Motor neuron (in vitro differentiated cells): ENCODE data around the gene ATG5. TPM values are rescaled to one million over a fixed set of nuclear protein-coding genes. Genes with fewer than 3 reads are reported as not detected.
A peak's percentile ranks its signal among the peaks of the same experiment; 100 is the strongest.

Source experiments
- ATAC-seq, 8 experiments: fragments of 200-7000 bp; cut with Tn5 transposase; replicated peaks in 6 of 8; 2 replicates each; pipeline ENCODE4 v1.8.0; 2021; ENCODE audit warnings: mild to moderate bottlenecking in 8 of 8, moderate library complexity in 8 of 8
- H3K27ac ChIP-seq, 2 donors: fragments of 250-450 bp; sonication (Bioruptor Pico); 2 replicates each; pipeline ENCODE4 v1.9.0; 2021; ENCODE audit warnings: antibody characterized with exemption in 2 of 2, mild to moderate bottlenecking in 2 of 2, moderate library complexity in 1 of 2
- H3K4me1 ChIP-seq, 2 donors: fragments of 250-450 bp; sonication (Bioruptor Pico); replicated peaks in 1 of 2; 2 replicates each; pipeline ENCODE4 v1.6.1; 2021; ENCODE audit warnings: antibody characterized with exemption in 2 of 2, mild to moderate bottlenecking in 2 of 2, moderate library complexity in 1 of 2
- H3K4me3 ChIP-seq, 5 donors: fragments of 250-450 bp; sonication (Bioruptor Pico); 2 replicates each; pipeline ENCODE4 v1.9.0; 2021; ENCODE audit warnings: antibody characterized with exemption in 5 of 5, mild to moderate bottlenecking in 5 of 5, moderate library complexity in 4 of 5
- WGBS, 10 experiments: fragments of 450-650 bp; shearing (Covaris generic); methylation state at CpG; one replicate each; pipeline ENCODE4 v1.0.0; 2022; 5-methylcytosine and 5-hydroxymethylcytosine counted together
- in situ Hi-C, 9 experiments: fragments of 400-800 bp; cut with MboI; loops; one replicate each; pipeline ENCODE4 v1.15.0; 2021; ENCODE audit warnings: low sequenced_read_pairs in 9 of 9, low pct_unique_long_range_greater_than_20kb in 2 of 9; ENCODE audit not compliant: unreplicated experiment in 9 of 9
- total RNA-seq, 8 experiments: library from RNA; unstranded; fragments of 300-600 nt; gene quantifications; 2 replicates each; pipeline versions ENCODE4 v1.2.3 to v1.2.4, GENCODE V29; 2022

The ATG5 gene
- total RNA-seq, 8 experiments from 2014 or later, result 19.3 to 39.2 (median 28.4) TPM

- no peak overlapping the region for H3K4me3 ChIP-seq
- in situ Hi-C loops, result loop anchor here in 4 of 9 experiments (25.0 kb wide), 3 partner anchors 98 to 648 kb away; no protein-coding TSS in a partner anchor
- 6 to 100% (median 30%) methylated on average over 1 to 9 of the region's 9 CpGs for WGBS, 10 experiments
- peak; percentile 93 to 99 (median 99) for ATAC-seq
- no peak overlapping the region for H3K27ac ChIP-seq
- H3K4me1 ChIP-seq, result no peaks in the 10 kb centered on the region
These were observed 13.9 kb upstream of the ATG5 start for GRCh38 chr6:106339334-106340029.

- in situ Hi-C loops, result loop anchor here in 4 of 9 experiments (25.0 kb wide), 3 partner anchors 102 to 652 kb away; no protein-coding TSS in a partner anchor
- Histone ChIP-seq H3K27ac (no peak overlapping the region), H3K4me1 (no peaks in the 10 kb centered on the region), H3K4me3 (no peak overlapping the region)
- 0 to 47% (median 18%) methylated on average over 1 to 5 of the region's 5 CpGs for WGBS, 10 experiments
- peak in 3 of 8 experiments; percentile 25 to 44 (median 42) for ATAC-seq
These were observed 9.3 kb upstream of the ATG5 start for GRCh38 chr6:106334646-106335448.

- in situ Hi-C loops, result loop anchor here in 4 of 9 experiments (25.0 kb wide), 4 partner anchors 112 to 838 kb away; no protein-coding TSS in a partner anchor
- peak in 2 of 8 experiments; percentile 12 to 24 for ATAC-seq
- WGBS, 10 experiments, result 0 to 22% (median 7%) methylated on average over 1 to 9 of the region's 9 CpGs; no CpG with 5 or more reads in 1 of the 10 experiments
- Histone ChIP-seq H3K27ac (peak overlapping the region; percentile 89 to 92), H3K4me3 (peak overlapping the region; percentile 67 to 90 (median 74)), H3K4me1 (peaks cover 0 to 11% of the 10 kb centered on the region in 2 donors)
These were observed 729 bp downstream of the ATG5 start for GRCh38 chr6:106324726-106325335.

- WGBS, 10 experiments, result 83 to 100% (median 94%) methylated on average over 1 to 4 of the region's 4 CpGs
- Histone ChIP-seq H3K27ac (no peak overlapping the region), H3K4me3 (no peak overlapping the region), H3K4me1 (peaks cover 0 to 11% of the 10 kb centered on the region in 2 donors)
- in situ Hi-C loops, result loop anchor here in 1 of 9 experiments (25.0 kb wide), 1 partner anchor 835 kb away; no protein-coding TSS in a partner anchor
- no peak for ATAC-seq
These were observed 3.6 kb downstream of the ATG5 start for GRCh38 chr6:106321940-106322339.

- no peak for ATAC-seq
- H3K4me1 ChIP-seq, result peaks cover 0 to 3% of the 10 kb centered on the region in 2 donors
- in situ Hi-C loops, result loop anchor here in 1 of 9 experiments (25.0 kb wide), 1 partner anchor 832 kb away; no protein-coding TSS in a partner anchor
- H3K4me3 ChIP-seq, result no peak overlapping the region
- no peak overlapping the region for H3K27ac ChIP-seq
These were observed 6.7 kb downstream of the ATG5 start for GRCh38 chr6:106318851-106319250.

- Histone ChIP-seq H3K4me3 (no peak overlapping the region), H3K4me1 (peaks cover 0 to 3% of the 10 kb centered on the region in 2 donors), H3K27ac (no peak overlapping the region)
- in situ Hi-C loops, result loop anchor here in 1 of 9 experiments (25.0 kb wide), 1 partner anchor 831 kb away; no protein-coding TSS in a partner anchor
- WGBS, 10 experiments, result 50 to 100% (median 77%) methylated on average over 1 to 2 of the region's 2 CpGs; no CpG with 5 or more reads in 2 of the 10 experiments
- ATAC-seq, result peak in 1 of 8 experiments; percentile 16
These were observed 7.5 kb downstream of the ATG5 start for GRCh38 chr6:106318061-106318460.

- Histone ChIP-seq H3K27ac (no peak overlapping the region), H3K4me3 (no peak overlapping the region), H3K4me1 (peaks cover 0 to 3% of the 10 kb centered on the region in 2 donors)
- 45 to 100% (median 99%) methylated on average over 1 to 3 of the region's 3 CpGs for WGBS, 10 experiments
- in situ Hi-C loops, result loop anchor here in 1 of 9 experiments (25.0 kb wide), 1 partner anchor 829 kb away; no protein-coding TSS in a partner anchor
- ATAC-seq, result peak in 1 of 8 experiments; percentile 83
These were observed 9.2 kb downstream of the ATG5 start for GRCh38 chr6:106316375-106316766.

- Histone ChIP-seq H3K4me1 (peaks cover 0 to 3% of the 10 kb centered on the region in 2 donors), H3K4me3 (no peak overlapping the region), H3K27ac (no peak overlapping the region)
- ATAC-seq, result peak in 1 of 8 experiments; percentile 39
- WGBS, 10 experiments, result 3 to 100% (median 94%) methylated on average over 2 to 6 of the region's 6 CpGs
- in situ Hi-C loops, result loop anchor here in 1 of 9 experiments (25.0 kb wide), 1 partner anchor 829 kb away; no protein-coding TSS in a partner anchor
These were observed 9.7 kb downstream of the ATG5 start for GRCh38 chr6:106315765-106316374.

- H3K4me3 ChIP-seq, result no peak overlapping the region
- WGBS, 10 experiments, result 17 to 100% (median 90%) methylated on average over 1 to 3 of the region's 3 CpGs
- H3K4me1 ChIP-seq, result no peaks in the 10 kb centered on the region
- ATAC-seq, result peak in 1 of 8 experiments; percentile 46
- H3K27ac ChIP-seq, result no peak overlapping the region
- in situ Hi-C loops, result loop anchor here in 1 of 9 experiments (25.0 kb wide), 1 partner anchor 823 kb away; no protein-coding TSS in a partner anchor
These were observed 15.7 kb downstream of the ATG5 start for GRCh38 chr6:106309766-106310373.

GRCh38 chr6:106308985-106309384 lies 16.6 kb downstream of the ATG5 start:
- WGBS, 10 experiments, result 34 to 100% (median 94%) methylated on average over 2 of the region's 2 CpGs
- ATAC-seq, result no peak
- in situ Hi-C loops, result loop anchor here in 1 of 9 experiments (25.0 kb wide), 1 partner anchor 822 kb away; no protein-coding TSS in a partner anchor
- no peak overlapping the region for H3K27ac ChIP-seq
- no peak overlapping the region for H3K4me3 ChIP-seq
- H3K4me1 ChIP-seq, result no peaks in the 10 kb centered on the region

- 71 to 100% (median 100%) methylated on average over 1 to 2 of the region's 2 CpGs; no CpG with 5 or more reads in 1 of the 10 experiments for WGBS, 10 experiments
- no peak for ATAC-seq
These were observed 19.8 kb downstream of the ATG5 start for GRCh38 chr6:106305740-106306139.

More at GRCh38 chr6:106305740-106306139, 19.8 kb downstream of the ATG5 start:
- in situ Hi-C loops, result loop anchor here in 1 of 9 experiments (25.0 kb wide), 1 partner anchor 818 kb away; no protein-coding TSS in a partner anchor
- no peak overlapping the region for H3K27ac ChIP-seq
- H3K4me3 ChIP-seq, result no peak overlapping the region
- no peaks in the 10 kb centered on the region for H3K4me1 ChIP-seq
